Activated CD4-positive, CD25-positive, alpha-beta regulatory T cell treated with anti-CD3 and anti-CD28 coated beads, Interleukin-2, amount 50 U/mL, for 24 hours (primary cell): Measurements from ENCODE around the gene AFF1.
"Not testable (repeated sequence)": the region's sequence is repeated elsewhere in the genome, so short reads cannot be mapped to it uniquely, and the experiment has no call there.

Experiments used
- ATAC-seq, 2 donors: fragments of 150-1000 bp; cut with Tn5 transposase; one replicate each; pipeline ENCODE4 v1.10.0; 2021; ENCODE audit warnings: mild to moderate bottlenecking in 1 of 2, moderate library complexity in 1 of 2

The AFF1 gene

GRCh38 chr4:87058356-87059073 is 123.7 kb downstream of the AFF1 start:
- peak; percentile 78 for ATAC-seq

- peak; percentile 73 to 76 for ATAC-seq
Measured at GRCh38 chr4:87060957-87061356, 126.1 kb downstream of the AFF1 start.

- ATAC-seq, result no peak
Measured at GRCh38 chr4:87065021-87065420, 130.2 kb downstream of the AFF1 start.

- ATAC-seq, result no peak
Measured at GRCh38 chr4:87066403-87067123, 131.8 kb downstream of the AFF1 start.

GRCh38 chr4:87067124-87067885 is 132.5 kb downstream of the AFF1 start:
- ATAC-seq, result no peak

GRCh38 chr4:87068583-87069021 is 133.8 kb downstream of the AFF1 start:
- ATAC-seq, result no peak

- ATAC-seq, result no peak
Measured at GRCh38 chr4:87069037-87069742, 134.4 kb downstream of the AFF1 start.

GRCh38 chr4:87071401-87071800 is 136.6 kb downstream of the AFF1 start:
- no peak for ATAC-seq

GRCh38 chr4:87072545-87072944 is 137.7 kb downstream of the AFF1 start:
- ATAC-seq, result not testable (repeated sequence)

- peak; percentile 88 to 90 for ATAC-seq
Measured at GRCh38 chr4:87073199-87074120, 138.6 kb downstream of the AFF1 start.

- peak; percentile 48 to 55 for ATAC-seq
Measured at GRCh38 chr4:87074121-87074488, 139.3 kb downstream of the AFF1 start.

GRCh38 chr4:87075876-87076275 is 141.1 kb downstream of the AFF1 start:
- ATAC-seq, result no peak

- no peak for ATAC-seq
Measured at GRCh38 chr4:87076690-87077358, 142.0 kb downstream of the AFF1 start.

- ATAC-seq, result no peak
Measured at GRCh38 chr4:87077914-87078585, 143.2 kb downstream of the AFF1 start.

GRCh38 chr4:87078987-87079486 is 144.2 kb downstream of the AFF1 start:
- ATAC-seq, result no peak

GRCh38 chr4:87079967-87080366 is 145.2 kb downstream of the AFF1 start:
- ATAC-seq, result no peak

- no peak for ATAC-seq
Measured at GRCh38 chr4:87080462-87080861, 145.7 kb downstream of the AFF1 start.

GRCh38 chr4:87081826-87082225 is 147.0 kb downstream of the AFF1 start:
- ATAC-seq, result no peak

- ATAC-seq, result not testable (repeated sequence)
Measured at GRCh38 chr4:87085732-87086131, 150.9 kb downstream of the AFF1 start.

GRCh38 chr4:87086143-87086805 is 151.5 kb downstream of the AFF1 start:
- ATAC-seq, result no peak
